ENCODE results near the gene ADAMTSL4. TPM values are rescaled to one million over a fixed set of nuclear protein-coding genes. Genes with fewer than 3 reads are reported as not detected.
A peak's percentile ranks its signal among the peaks of the same experiment; 100 is the strongest.

Gene ADAMTSL4
- total and polyA plus RNA-seq, 9 of the 15 experiments (the other 6 are each of a cell fraction or from before 2014, with no cell fraction given), result 12.7 to 212 (median 35.6) TPM

GRCh38 chr1:150579945-150580642 lies 30.9 kb downstream of the ADAMTSL4 start (continued):
- TF ChIP-seq THRAP3 (IDR thresholded peaks at IDR 0.05; ENCODE audit: borderline replicate concordance), result no peak
- no peak for TF ChIP-seq BRCA1 (IDR thresholded peaks at IDR 0.05)
- no peak for TF ChIP-seq BRCA1 (CRISPR knock-in tag; IDR thresholded peaks at IDR 0.05)
- no peak for TF ChIP-seq JUND (IDR thresholded peaks at IDR 0.05; ENCODE audit: borderline replicate concordance, low read depth, low read length)
- TF ChIP-seq JUND (tag; IDR thresholded peaks at IDR 0.05; ENCODE audit: borderline replicate concordance, low read depth, low read length), result no peak
- TF ChIP-seq L3MBTL2 (IDR thresholded peaks at IDR 0.05), result peak; percentile 61
- no peak for TF ChIP-seq EP400 (IDR thresholded peaks at IDR 0.05)
- peak in 1 of 2 experiments; percentile 1; a peak in 1 of 4 replicates for TF ChIP-seq RAD21 (CRISPR knock-in tag; conservative IDR thresholded peaks at IDR 0.05 in 1 of 2, IDR thresholded peaks at IDR 0.05 in 1 of 2)
- no peak for TF ChIP-seq GABPB2 (CRISPR knock-in tag; conservative IDR thresholded peaks at IDR 0.05)
- TF ChIP-seq KLF6 (CRISPR knock-in tag; IDR thresholded peaks at IDR 0.05; ENCODE audit: borderline replicate concordance), result no peak
- TF ChIP-seq ZNF785 (CRISPR knock-in tag; IDR thresholded peaks at IDR 0.05), result no peak
- TF ChIP-seq ZNF77 (CRISPR knock-in tag; IDR thresholded peaks at IDR 0.05), result no peak
- no peak for TF ChIP-seq BMI1 (IDR thresholded peaks at IDR 0.05; ENCODE audit: low read length)
- TF ChIP-seq CEBPG (CRISPR knock-in tag; IDR thresholded peaks at IDR 0.05), result no peak
- TF ChIP-seq CEBPG (tag; conservative IDR thresholded peaks at IDR 0.05 in 1 of 2, IDR thresholded peaks at IDR 0.05 in 1 of 2), result peak in 1 of 2 experiments; percentile 6; a peak in 2 of 4 replicates
- TF ChIP-seq THRB (CRISPR knock-in tag; conservative IDR thresholded peaks at IDR 0.05), result peak; percentile 40; the same call in 1 of the 2 replicates
- TF ChIP-seq ZNF395 (CRISPR knock-in tag; IDR thresholded peaks at IDR 0.05), result peak; percentile 15; the same call in 1 of the 2 replicates
- no peak for TF ChIP-seq ZNF12 (CRISPR knock-in tag; IDR thresholded peaks at IDR 0.05)
- TF ChIP-seq MLLT1 (IDR thresholded peaks at IDR 0.05), result 0 out of 4 replicates have a peak, but pooled peaks of 1 of the 2 experiments have one; percentile 17
- TF ChIP-seq PRMT5 (CRISPR knock-in tag; IDR thresholded peaks at IDR 0.05), result no peak
- no peak for TF ChIP-seq ERF (CRISPR knock-in tag; IDR thresholded peaks at IDR 0.05)
- no peak for TF ChIP-seq NFXL1 (CRISPR knock-in tag; IDR thresholded peaks at IDR 0.05)
- TF ChIP-seq FOXK2 (conservative IDR thresholded peaks at IDR 0.05 in 1 of 2, IDR thresholded peaks at IDR 0.05 in 1 of 2; ENCODE audit: low read depth in 2 of 2), result no peak; a peak in 1 of 4 replicates
- TF ChIP-seq ZC3H11A (IDR thresholded peaks at IDR 0.05; ENCODE audit: low read depth, low read length), result no peak

Data from K562 (cell line).